Skin epidermis (tissue), 12 donors: ENCODE measurements around the gene C1orf159.
"Not testable (repeated sequence)": the region's sequence is repeated elsewhere in the genome, so short reads cannot be mapped to it uniquely, and the experiment has no call there.

Experiments
- H3K27ac ChIP-seq, 21 experiments: fragments of 200-600 bp; sonication (generic) in 11 of 21; one replicate each; pipeline ENCODE4 v1.5.0; 2020; ENCODE audit warnings: mild to moderate bottlenecking in 3 of 21, inconsistent platforms in 2 of 21, moderate library complexity in 2 of 21
- H3K4me3 ChIP-seq, 7 experiments: fragments of 200-600 bp; sonication (generic) in 2 of 7; one replicate each; pipeline ENCODE4 v1.5.0; 2020; ENCODE audit warnings: inconsistent platforms in 2 of 7, mild to moderate bottlenecking in 2 of 7, moderate library complexity in 1 of 7

The C1orf159 gene

DNA sequence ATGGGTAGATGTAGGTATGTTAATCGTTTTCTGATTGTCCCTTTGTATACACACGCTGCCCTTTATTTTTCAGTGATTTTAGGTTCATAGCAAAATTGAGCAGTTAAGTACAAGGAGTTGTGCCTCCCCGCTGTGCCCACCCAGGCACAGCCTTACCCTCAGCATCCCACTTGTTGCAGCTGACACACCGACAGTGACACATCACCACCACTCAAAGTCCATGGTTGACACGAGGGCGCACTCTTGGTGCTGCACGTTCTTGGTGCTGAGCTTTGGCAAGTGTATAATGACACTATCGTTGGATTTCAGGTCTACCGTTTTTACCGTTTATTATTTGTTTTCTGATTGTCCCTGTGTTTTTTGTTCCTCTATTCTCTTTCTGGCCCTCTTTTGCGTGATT is 15.6 kb downstream of the C1orf159 start:
- Histone ChIP-seq H3K4me3 (no peak overlapping the region), H3K27ac (no peak overlapping the region)

DNA sequence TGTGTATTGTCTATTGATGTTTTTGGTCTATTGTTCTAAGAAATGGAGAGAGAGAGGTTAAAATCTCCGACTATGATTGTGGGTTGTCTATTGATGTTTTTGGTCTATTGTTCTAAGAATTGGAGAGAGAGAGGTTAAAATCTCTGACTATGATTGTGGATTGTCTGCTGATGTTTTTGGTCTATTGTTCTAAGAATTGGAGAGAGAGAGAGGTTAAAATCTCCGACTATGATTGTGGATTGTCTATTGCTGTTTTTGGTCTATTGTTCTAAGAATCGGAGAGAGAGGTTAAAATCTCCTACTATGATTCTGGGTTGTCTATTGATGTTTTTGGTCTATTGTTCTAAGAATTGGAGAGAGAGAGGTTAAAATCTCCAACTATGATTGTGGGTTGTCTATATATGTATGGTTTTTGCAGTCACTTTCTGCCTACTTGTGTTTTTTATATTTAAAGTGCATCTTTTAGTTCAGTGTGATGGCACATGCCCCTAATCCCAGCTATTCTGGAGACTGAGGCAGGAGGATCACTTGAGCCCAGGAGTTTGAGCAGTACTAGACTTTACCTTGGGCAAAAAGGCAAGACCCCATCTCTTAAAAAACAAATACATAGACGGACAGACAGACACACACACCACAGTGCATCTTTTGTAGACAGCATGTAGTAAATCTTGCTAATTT is 16.2 kb downstream of the C1orf159 start:
- H3K4me3 ChIP-seq = no peak overlapping the region
- no peak overlapping the region for H3K27ac ChIP-seq

DNA sequence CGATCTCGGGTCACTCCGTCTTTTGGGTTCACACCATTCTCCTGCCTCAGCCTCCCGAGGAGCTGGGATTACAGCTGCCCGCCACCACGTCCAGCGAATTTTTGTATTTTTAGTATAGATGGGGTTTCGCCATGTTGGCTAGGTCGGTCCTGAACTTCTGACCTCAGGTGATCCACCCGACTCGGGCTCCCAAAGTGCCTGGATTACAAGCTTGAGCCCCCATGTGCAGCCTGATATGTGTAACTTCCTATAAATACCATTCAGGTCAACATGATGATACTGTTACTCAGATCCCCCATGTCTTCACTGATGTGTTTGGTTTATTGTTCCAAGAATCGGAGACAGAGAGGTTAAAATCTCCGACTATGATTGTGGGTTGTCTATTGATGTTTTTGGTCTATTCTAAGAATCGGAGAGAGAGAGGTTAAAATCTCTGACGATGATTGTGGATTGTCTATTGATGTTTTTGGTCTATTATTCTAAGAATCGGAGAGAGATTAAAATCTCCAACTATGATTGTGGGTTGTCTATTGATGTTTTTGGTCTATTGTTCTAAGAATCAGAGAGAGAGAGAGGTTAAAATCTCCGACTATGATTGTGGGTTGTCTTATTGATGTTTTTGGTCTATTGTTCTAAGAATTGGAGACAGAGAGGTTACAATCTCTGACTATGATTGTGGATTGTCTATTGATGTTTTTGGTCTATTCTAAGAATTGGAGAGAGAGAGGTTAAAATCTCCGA is 17.0 kb downstream of the C1orf159 start:
- no peak overlapping the region for H3K27ac ChIP-seq
- no peak overlapping the region for H3K4me3 ChIP-seq

DNA sequence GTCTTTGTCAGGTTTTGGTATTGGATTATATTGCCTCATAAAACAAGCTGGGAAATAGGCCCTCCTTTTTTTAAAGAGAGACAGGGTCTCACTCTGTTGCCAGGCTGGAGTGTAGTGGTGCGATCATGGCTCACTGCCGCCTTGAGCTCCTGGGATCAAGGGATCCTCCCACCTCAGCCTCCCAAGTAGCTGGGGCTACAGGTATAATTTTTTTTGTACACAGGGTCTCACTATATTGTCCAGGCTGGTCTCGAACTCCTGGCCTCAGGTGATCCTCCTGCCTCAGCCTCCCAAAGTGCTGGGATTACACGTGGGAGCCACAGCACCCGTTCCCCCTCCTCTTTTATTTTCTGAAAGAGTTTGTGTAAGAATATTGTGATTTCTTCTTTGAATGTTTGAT is 19.8 kb downstream of the C1orf159 start:
- not testable (repeated sequence) for H3K27ac ChIP-seq, H3K4me3 ChIP-seq

DNA sequence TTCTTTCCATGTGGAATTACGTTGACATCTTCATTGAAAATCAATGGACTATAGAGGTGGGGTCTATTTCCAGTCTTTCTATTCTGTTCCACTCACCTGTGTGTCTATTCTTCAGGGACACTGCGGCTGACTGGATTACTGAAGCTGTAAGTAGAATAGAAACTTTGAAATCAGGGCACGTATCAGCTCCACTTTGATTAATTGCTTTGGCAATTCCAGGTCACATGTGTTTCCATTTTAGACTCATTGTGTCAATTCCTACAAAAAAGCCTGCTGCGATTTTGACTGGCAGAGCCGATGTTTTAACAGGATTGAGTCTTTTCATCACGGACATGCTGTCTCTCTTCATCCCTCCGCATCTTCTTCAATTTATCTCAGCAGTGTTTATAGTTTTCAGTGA is 20.9 kb downstream of the C1orf159 start:
- no peak overlapping the region for H3K4me3 ChIP-seq
- no peak overlapping the region for H3K27ac ChIP-seq

DNA sequence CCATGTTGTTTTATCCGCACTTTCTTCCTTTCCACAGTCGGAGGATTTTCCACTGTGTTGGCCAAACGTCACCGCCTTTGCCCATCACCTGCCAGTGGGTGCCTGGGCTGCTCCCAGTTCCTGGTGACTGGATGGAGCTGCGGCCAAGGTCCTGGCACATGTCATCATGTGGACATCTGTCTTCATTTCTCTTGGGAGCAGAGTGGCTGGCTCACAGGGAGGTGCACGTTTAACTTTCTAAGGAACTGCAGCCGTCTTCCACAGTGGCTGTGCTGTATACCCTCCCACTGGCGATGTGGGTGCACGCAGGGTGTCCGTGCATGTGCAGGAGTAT is 22.3 kb downstream of the C1orf159 start:
- Histone ChIP-seq H3K4me3 (no peak overlapping the region), H3K27ac (no peak overlapping the region)

DNA sequence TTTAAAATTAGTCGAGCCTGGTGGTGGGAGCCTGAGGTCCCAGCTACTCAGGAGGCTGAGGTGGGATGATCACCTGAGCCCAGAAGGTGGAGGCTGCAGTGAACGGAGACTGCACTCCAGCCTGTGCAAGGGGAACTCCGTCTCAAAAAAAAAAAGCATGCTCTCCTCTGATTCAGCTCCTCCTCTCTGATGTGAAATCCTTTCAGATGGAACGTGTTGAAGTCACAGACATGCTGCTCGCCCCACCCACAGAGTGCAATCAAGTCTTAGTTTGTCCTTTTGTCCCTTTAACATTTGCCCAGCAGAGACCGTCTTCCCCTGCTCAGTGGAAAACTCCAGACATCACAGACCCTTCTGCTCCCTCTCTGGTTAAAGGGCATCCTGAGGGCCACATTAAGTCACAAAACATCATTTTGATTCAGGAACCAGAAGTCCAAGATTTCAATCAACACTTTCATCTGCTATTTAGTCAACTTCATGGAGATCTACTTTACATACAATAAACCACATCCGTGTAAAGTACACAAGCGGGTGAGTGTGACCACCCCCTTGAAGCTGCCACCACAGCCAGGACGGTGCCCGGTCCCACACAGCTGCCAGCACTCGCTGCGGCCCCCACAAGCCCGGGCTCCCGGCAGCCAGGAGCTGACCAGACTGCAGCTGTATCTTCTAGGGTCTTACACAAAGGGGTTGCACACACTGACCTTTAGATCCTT is 22.8 kb downstream of the C1orf159 start:
- H3K4me3 ChIP-seq = no peak overlapping the region
- H3K27ac ChIP-seq = no peak overlapping the region

DNA sequence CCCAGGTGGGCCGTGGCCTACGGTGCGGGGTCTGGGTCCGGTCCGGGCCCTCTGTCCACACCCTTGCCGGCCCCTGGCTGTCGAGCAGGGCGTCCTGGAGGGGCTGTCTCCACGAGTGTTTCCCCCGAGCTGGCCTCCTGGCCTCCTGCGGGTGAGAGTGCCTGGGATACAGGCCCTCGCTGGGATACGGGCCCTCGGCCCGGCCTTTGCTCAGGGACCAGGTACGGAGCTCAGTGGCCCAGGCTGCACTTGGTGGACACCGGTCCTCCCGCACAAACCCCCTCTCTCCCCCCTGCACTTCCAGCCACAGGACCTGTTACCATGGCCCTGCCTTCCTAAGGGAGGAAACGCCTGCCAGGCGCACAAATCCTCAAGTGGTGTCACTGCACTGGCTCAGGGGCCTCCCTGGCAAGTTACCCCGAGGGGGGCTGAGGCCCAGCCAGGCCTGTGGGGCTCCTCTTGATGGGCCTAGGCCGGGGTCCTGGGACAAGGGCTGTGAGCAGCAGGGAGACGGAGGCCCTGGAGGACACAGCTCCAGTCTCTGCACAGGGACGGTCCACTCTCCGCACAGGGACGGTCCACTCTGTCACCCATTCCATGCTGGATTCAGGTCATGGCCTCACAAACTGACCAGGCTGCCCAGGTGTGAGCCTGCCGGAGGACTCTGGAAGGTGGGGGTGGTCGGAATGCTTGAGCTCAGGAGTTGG is 23.6 kb downstream of the C1orf159 start:
- no peak overlapping the region for H3K4me3 ChIP-seq
- H3K27ac ChIP-seq = no peak overlapping the region

DNA sequence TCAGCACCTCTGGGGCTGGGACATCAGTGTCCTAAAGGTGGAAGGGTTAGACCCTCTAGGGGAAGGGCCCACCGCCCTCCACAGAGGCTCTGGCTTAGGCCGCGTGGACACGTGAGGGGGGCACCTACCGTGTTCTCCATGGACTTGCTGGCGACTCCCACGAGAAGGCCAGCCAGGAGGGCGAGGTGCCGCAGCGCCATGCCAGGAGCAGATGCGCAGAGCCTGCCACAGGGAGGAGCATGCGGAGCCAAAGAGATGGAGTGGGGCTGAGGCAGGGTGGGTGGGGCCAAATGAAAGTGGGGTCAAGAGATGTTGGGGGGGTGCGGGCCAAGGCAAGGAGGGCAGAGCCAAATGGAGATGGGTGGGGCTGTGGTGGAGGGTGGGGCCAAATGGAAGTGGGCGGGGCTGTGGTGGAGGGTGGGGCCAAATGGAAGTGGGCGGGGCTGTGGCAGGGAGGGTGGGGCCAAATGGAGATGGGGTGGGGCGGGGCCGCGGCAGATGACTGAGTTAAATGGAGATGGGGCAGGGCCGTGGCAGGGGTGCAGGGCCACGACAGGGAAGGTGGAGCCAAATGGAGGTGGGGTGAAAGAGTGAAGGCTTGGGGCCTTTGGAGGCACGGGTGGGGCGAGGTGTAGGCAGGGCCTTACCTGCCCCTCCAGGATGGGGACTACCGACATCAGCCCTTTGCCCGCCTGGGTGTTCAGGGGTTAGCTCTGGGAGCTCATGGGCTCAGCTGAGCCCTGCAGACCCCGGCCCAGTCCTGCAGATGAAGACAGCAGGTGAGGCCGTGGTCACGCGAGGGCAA is 24.3 kb downstream of the C1orf159 start:
- Histone ChIP-seq H3K4me3 (no peak overlapping the region), H3K27ac (no peak overlapping the region)

DNA sequence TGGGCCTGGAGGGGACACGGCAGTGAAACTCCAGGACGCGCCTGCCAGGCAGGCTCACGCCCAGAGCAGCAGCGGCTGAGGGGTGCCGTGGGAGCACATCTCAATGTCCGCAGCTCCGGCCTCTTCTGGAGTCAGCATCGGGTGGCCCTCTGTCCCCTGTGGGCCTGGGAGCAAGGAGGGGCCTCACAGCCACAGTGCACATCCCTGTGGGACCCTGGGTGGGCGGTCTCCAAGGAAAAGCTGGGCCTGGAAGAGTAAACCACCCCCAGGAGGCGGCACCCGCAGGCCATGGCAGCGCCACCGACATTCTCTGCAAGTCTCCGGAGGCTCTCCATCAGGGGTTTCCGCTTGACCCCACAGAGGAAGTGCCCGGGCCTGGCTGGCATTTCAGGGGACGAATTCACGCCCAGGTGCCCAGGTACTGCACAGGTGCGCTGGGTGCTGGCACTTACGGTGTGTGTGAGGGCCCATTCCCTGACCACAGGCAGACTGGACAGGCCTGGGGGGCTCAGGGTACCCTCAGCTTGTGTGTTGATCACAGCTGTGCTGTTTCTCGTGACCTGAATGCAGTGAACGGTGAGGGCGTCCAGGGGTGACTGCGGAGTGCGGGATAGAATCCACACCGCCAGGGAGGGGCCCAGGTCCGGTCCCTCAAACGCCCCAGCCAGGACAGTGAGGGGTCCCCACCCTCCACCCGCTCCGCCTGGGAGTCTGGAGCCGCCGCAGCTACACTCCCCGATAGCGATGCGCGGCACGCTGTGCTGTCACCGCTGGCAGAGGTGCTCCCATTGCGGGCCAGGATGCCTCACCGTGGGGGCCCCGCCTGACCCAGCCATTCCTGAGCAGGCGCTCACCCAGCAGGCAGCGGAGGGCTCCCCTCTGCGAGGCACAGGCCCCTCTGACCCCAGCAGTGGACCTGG is 25.2 kb downstream of the C1orf159 start:
- no peak overlapping the region for H3K4me3 ChIP-seq
- H3K27ac ChIP-seq = no peak overlapping the region

DNA sequence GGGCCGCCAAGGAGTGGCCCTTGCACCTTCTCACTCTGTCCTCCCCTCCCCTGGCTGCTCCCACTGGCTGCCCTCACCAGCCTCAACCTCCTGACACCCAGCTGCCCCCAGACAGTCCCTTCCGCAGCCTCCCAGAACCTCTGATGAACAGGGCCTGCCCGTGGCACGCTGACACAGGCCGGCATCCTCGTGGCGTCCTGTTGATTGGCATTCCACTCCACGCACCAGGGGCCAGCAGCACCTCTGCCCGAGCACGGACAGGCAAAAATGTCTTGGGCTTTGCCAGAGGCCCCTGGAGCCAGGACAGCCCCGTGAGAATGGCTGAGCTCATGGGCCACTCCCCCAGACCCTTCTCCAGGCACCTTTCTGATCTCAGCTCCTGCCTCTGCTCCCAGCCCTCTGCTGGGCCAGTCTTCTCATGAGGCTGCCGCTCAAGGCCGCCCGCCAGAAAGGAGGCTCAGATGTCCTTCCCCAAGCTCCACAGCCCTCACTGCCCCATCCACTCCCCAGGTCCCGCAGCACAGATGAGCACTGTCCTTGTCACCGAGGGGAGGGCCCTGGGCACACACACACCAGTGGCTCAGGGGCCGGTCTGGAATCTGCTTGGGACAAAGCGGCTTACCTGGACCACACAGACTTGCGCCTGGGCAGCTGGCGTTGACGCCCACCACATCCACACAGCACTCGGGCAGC is 26.0 kb downstream of the C1orf159 start:
- Histone ChIP-seq H3K4me3 (no peak overlapping the region), H3K27ac (no peak overlapping the region)

DNA sequence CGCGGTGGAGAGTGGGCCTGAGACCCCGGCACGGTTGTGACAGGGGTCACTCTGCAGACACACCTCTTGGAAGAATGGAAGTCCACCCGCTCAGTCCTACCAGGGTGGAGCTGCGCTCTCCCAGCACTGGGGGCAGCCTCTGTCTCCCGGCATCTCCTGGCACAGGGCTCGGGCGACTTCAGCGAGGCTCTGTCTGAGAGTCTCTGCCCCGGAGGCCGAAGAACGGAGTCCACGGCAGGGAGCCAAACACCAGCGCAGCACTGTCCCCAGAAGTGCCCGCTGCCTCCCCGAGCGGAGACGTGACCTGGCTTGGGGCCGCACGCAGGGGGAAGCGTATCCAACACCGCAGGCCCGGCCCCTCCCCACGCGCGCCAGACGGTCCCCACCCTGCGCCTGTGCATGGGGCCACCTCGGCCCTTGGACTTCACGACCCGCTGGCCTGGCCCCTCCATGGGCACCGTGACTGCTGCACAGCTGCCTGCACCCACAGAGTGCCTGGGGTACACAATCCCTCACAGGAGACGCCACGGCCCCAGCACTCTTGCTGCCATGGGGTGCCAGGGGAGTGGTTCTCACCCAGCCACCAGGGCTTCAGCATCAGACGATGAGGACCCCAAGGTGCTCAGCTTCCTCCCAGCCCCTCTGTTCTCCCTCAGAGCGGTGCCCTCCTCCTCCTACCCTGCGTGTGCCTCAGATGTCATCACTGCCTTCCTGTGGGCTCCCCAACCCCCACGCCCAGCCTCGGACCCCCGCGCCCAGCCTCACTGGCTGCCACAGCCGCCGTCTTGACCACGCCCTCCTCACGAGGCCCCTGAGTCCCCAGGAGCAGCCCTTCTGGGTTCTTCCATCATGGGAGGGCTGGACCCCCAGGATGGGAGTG is 26.8 kb downstream of the C1orf159 start:
- no peak overlapping the region for H3K4me3 ChIP-seq
- no peak overlapping the region for H3K27ac ChIP-seq

DNA sequence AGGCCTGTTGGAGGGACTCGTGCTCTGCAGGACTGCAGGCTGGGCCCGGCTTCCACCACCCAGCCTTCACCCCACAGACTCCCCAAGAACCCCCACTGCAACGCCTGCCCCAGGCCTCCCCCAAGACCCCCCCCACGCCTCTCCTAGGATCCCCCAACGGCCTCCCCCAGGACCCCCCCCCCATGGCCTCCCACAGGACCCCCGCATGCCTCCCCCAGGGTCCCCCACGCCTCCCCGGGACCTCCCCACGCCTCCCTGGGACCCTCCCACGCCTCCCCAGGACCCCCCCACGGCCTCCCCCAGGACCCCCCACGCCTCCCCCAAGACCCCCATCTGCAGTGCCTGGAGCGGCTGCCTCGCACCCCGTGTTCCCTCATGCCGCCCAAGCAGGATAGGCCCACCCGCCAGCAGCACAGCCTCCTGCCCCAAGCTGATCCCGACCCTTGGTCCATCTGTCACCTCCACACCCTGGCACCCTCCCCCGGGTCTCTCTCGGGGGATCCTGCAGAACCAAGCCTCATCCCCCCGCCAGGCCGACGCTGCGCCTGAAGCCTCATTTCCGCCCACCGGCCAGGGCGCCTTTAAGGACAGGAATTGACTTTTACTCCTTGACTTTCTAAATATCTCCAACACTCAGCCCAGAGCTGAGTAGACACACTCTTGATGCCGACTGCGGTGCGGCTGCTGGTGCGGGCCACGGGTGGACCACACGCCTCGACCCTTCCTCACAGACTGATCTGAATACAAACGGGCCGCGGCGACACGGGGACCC is 27.7 kb downstream of the C1orf159 start:
- no peak overlapping the region for H3K4me3 ChIP-seq
- no peak overlapping the region for H3K27ac ChIP-seq

DNA sequence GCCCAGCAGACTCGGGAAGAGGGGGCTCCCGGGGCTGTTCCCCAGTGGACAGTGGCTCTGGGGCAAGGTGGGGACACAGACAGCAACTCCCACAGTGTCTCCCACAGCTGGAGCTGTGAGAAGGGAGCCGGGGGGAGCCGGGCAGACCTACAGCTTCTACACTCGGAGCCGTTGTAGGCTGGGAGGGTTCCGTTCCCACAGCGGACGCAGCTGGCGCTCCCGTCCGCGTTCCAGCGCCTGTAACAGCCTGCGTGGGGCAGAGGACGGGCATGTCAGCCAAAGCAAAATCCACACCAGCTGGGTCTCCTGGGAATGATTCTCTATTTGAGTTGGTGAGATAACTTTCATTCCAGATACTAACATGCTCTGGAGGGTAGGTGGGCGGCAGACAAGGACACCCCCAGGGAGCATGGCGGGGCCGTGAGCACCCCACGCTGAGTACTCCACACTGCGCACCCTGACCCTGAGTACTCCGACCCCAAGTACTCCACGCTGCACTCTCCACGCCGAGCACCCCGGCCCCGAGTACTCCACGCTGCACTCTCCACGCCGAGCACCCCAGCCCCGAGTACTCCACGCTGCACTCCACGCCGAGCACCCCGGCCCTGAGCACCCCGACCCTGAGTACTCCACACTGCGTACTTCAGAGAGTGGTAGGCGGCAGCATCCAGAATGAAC is 28.4 kb downstream of the C1orf159 start:
- Histone ChIP-seq H3K4me3 (no peak overlapping the region), H3K27ac (no peak overlapping the region)

DNA sequence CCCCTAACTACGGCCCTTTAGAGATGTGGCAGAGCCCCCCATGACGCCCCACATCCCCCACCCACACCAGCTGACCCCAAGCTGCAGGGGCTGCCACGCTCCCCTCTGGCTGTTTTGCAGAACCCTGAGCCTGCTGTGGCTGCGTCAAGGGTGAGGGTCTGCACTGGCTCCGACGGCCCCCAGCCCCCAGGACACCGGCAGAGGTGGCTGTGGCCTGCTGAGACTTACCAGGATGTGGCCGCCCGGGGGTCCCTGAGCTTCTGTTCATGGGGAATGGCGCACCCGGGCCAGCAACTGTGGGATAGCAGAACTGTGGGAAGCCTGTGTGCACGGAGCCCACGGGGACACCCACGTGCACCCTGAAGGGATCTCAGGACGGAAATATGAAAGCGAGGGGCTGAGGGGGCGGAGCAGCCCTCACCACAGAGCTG is 29.0 kb downstream of the C1orf159 start:
- Histone ChIP-seq H3K27ac (no peak overlapping the region), H3K4me3 (no peak overlapping the region)
